H1 (cell line): Measurements from ENCODE around the gene CACNA2D4. TPM values are rescaled to one million over a fixed set of nuclear protein-coding genes. Genes with fewer than 3 reads are reported as not detected.

ENCODE experiments used
- CTCF ChIA-PET: fragments of 300-600 bp; sonication (Branson Sonifier 250); formaldehyde crosslinking; loops from one replicate; lab custom pipeline; 2021; ENCODE audit not compliant: partially characterized antibody; lab: Charles Lee
- POLR2A ChIA-PET: fragments of 300-600 bp; sonication (Branson Sonifier 250); formaldehyde crosslinking; loops from one replicate; lab custom pipeline; 2021; ENCODE audit warnings: inconsistent platforms; ENCODE audit not compliant: partially characterized antibody; lab: Charles Lee
- DNase-seq, 2 experiments: peaks; one replicate each; pipeline versions ENCODE4 v3.0.0 to v3.0.0-alpha.2; 2010 to 2022; ENCODE audit warnings: low spot score in 2 of 2, low read depth in 1 of 2, mixed read lengths in 1 of 2
- FAIRE-seq: peaks from 2 replicates; lab custom pipeline; 2011; peaks lifted over from hg19 to GRCh38; lab: Jason Lieb, UNC
- H2AFZ ChIP-seq: 2 replicates; pipeline ENCODE4 v1.8.1; 2012; ENCODE audit warnings: low read length, inconsistent platforms
- H2AK5ac ChIP-seq: 2 replicates; pipeline ENCODE4 v1.6.1; 2013; ENCODE audit warnings: low read depth, low read length
- H2BK120ac ChIP-seq: replicated peaks from 2 replicates; pipeline ENCODE3; 2013; ENCODE audit warnings: low read depth, low read length, inconsistent platforms
- H2BK12ac ChIP-seq: 2 replicates; pipeline ENCODE4 v1.6.1; 2013; ENCODE audit warnings: low read depth, low read length
- H2BK15ac ChIP-seq: 2 replicates; pipeline ENCODE4 v1.6.1; 2013; ENCODE audit warnings: low read length
- H2BK20ac ChIP-seq: 2 replicates; pipeline ENCODE4 v1.6.1; 2013; ENCODE audit warnings: low read length
- H2BK5ac ChIP-seq: 2 replicates; pipeline ENCODE4 v1.6.1; 2013; ENCODE audit warnings: low read depth, low read length
- H3K14ac ChIP-seq: 2 replicates; pipeline ENCODE4 v1.6.1; 2013; ENCODE audit warnings: inconsistent platforms; ENCODE audit not compliant: insufficient read length
- H3K18ac ChIP-seq: 2 replicates; pipeline ENCODE4 v1.6.1; 2013; ENCODE audit warnings: low read length; ENCODE audit errors: extremely low read depth
- H3K23ac ChIP-seq: 2 replicates; pipeline ENCODE4 v1.6.1; 2013; ENCODE audit warnings: inconsistent platforms; ENCODE audit not compliant: insufficient read length
- H3K23me2 ChIP-seq: 2 replicates; pipeline ENCODE4 v1.6.1; 2013; ENCODE audit warnings: low read depth, low read length
- H3K27ac ChIP-seq: 2 replicates; pipeline ENCODE4 v1.6.1; 2011; ENCODE audit warnings: low read depth, low read length, inconsistent platforms
- H3K27me3 ChIP-seq, 4 experiments: replicated peaks in 1 of 4; 1 replicate in 1 of 4; 2 replicates in 3 of 4; pipeline versions ENCODE4 v1.6.1 to v1.8.1; 2011 to 2013; ENCODE audit warnings: low read length in 3 of 4, mild to moderate bottlenecking in 3 of 4, inconsistent platforms in 2 of 4, mixed read lengths in 2 of 4, moderate library complexity in 1 of 4; ENCODE audit not compliant: control insufficient read depth in 3 of 4, insufficient read depth in 3 of 4; ENCODE audit errors: extremely low read depth in 1 of 4
- H3K36me3 ChIP-seq, 4 experiments: 2 replicates each; pipeline versions ENCODE4 v1.6.1 to v1.8.1; 2011 to 2013; ENCODE audit warnings: mild to moderate bottlenecking in 4 of 4, low read length in 3 of 4, moderate library complexity in 2 of 4, control low read depth in 1 of 4, inconsistent platforms in 1 of 4; ENCODE audit not compliant: insufficient read depth in 4 of 4, control insufficient read depth in 2 of 4
- H3K4ac ChIP-seq: replicated peaks from 2 replicates; pipeline ENCODE3; 2013; ENCODE audit warnings: low read length, low read depth, mixed read lengths, inconsistent platforms; ENCODE audit not compliant: insufficient read length
- H3K4me1 ChIP-seq, 4 experiments: replicated peaks in 1 of 4; 1 replicate in 1 of 4; 2 replicates in 3 of 4; pipeline versions ENCODE4 v1.6.1 to v1.8.1; 2011 to 2013; ENCODE audit warnings: low read length in 3 of 4, inconsistent platforms in 2 of 4, mixed read lengths in 1 of 4; ENCODE audit not compliant: insufficient read depth in 4 of 4, control insufficient read depth in 3 of 4
- H3K4me2 ChIP-seq, 2 experiments: 2 replicates each; pipeline versions ENCODE4 v1.6.1 to v1.8.1; 2011 to 2013; ENCODE audit warnings: low read depth in 2 of 2, low read length in 2 of 2, control low read depth in 1 of 2, inconsistent platforms in 1 of 2, mild to moderate bottlenecking in 1 of 2; ENCODE audit not compliant: insufficient read depth in 1 of 2
- H3K4me3 ChIP-seq, 4 experiments: fragments of 200-600, 300-600 bp in 1 of 4; sonication (generic), shearing (Covaris generic), sonication (Bioruptor Twin) in 1 of 4; 2 replicates each; pipeline versions ENCODE4 v1.5.1 to v1.8.1; 2011 to 2016; ENCODE audit warnings: low read length in 4 of 4, low read depth in 3 of 4, control low read depth in 2 of 4, inconsistent platforms in 2 of 4, mild to moderate bottlenecking in 2 of 4, mixed read lengths in 1 of 4, moderate library complexity in 1 of 4; ENCODE audit not compliant: insufficient read depth in 2 of 4; ENCODE audit errors: extremely low read depth in 1 of 4
- H3K56ac ChIP-seq: replicated peaks from 2 replicates; pipeline ENCODE3; 2013; ENCODE audit warnings: low read depth, mild to moderate bottlenecking, mixed read lengths, low read length, inconsistent platforms; ENCODE audit not compliant: insufficient read length
- H3K79me1 ChIP-seq: 2 replicates; pipeline ENCODE4 v1.6.1; 2013; ENCODE audit warnings: low read depth, low read length, control low read depth
- H3K79me2 ChIP-seq, 2 experiments: 2 replicates each; pipeline versions ENCODE4 v1.6.1 to v1.8.1; 2012 to 2013; ENCODE audit warnings: low read length in 2 of 2, mild to moderate bottlenecking in 2 of 2, inconsistent platforms in 1 of 2; ENCODE audit not compliant: insufficient read depth in 2 of 2, control insufficient read depth in 1 of 2
- H3K9ac ChIP-seq, 4 experiments: replicated peaks in 1 of 4; 1 replicate in 1 of 4; 2 replicates in 3 of 4; pipeline versions ENCODE4 v1.6.1 to v1.8.1; 2011 to 2013; ENCODE audit warnings: low read depth in 3 of 4, low read length in 3 of 4, control low read depth in 2 of 4, mild to moderate bottlenecking in 2 of 4, moderate library complexity in 2 of 4, inconsistent platforms in 1 of 4; ENCODE audit errors: extremely low read depth in 1 of 4
- H3K9me3 ChIP-seq, 2 experiments: 2 replicates each; pipeline versions ENCODE4 v1.6.1 to v1.8.1; 2012 to 2013; ENCODE audit warnings: mild to moderate bottlenecking in 2 of 2, moderate library complexity in 2 of 2, control low read depth in 1 of 2, inconsistent platforms in 1 of 2, low read depth in 1 of 2, low read length in 1 of 2, mixed read lengths in 1 of 2; ENCODE audit not compliant: insufficient read depth in 2 of 2
- H4K20me1 ChIP-seq, 2 experiments: replicated peaks in 1 of 2; 2 replicates each; pipeline versions ENCODE3 to v1.8.1; 2011 to 2013; ENCODE audit warnings: inconsistent platforms in 2 of 2, low read length in 2 of 2, mild to moderate bottlenecking in 1 of 2; ENCODE audit not compliant: insufficient read depth in 2 of 2, control insufficient read depth in 1 of 2
- H4K5ac ChIP-seq: 2 replicates; pipeline ENCODE4 v1.6.1; 2013; ENCODE audit warnings: low read length, low read depth, mixed read lengths, inconsistent platforms; ENCODE audit not compliant: insufficient read length
- H4K8ac ChIP-seq: 2 replicates; pipeline ENCODE4 v1.8.0; 2013; ENCODE audit warnings: mild to moderate bottlenecking, moderate library complexity, low read length, inconsistent platforms; ENCODE audit not compliant: insufficient read depth; ENCODE audit errors: extremely low read depth
- H4K91ac ChIP-seq: replicated peaks from 2 replicates; pipeline ENCODE3; 2013; ENCODE audit warnings: low read length, mixed read lengths, inconsistent platforms; ENCODE audit not compliant: insufficient read length
- BRCA1 ChIP-seq: IDR thresholded peaks from 2 replicates; pipeline ENCODE4 v1.6.1; 2012; ENCODE audit warnings: low read depth, low read length, improper control_type of control experiment
- KDM1A ChIP-seq: fragments of 200-600, 300-600 bp; sonication (generic); IDR thresholded peaks from 2 replicates; pipeline ENCODE4 v1.7.1; 2016; ENCODE audit warnings: mild to moderate bottlenecking, low read length, borderline replicate concordance
- WGBS, 2 experiments: shearing (Covaris generic) in 1 of 2; methylation state at CpG; one replicate each; pipeline versions ENCODE4 v1.1.6 to v1.1.7; 2013 to 2015; ENCODE audit warnings: low lambda C conversion rate in 2 of 2, mixed read lengths in 2 of 2, inconsistent platforms in 1 of 2, low coverage in 1 of 2, missing lambda C conversion rate in 1 of 2; ENCODE audit not compliant: insufficient replicate concordance in 2 of 2, insufficient coverage in 1 of 2, insufficient read length in 1 of 2; ENCODE audit errors: extremely low coverage in 1 of 2, missing lambda C conversion rate in 1 of 2; 5-methylcytosine and 5-hydroxymethylcytosine counted together
- polyA plus RNA-seq, 7 experiments: library from polyadenylated mRNA; depleted of rRNA in 3 of 7; stranded (reverse) in 5 of 7; unstranded in 2 of 7; fragments of >200 nt in 5 of 7; fragments of 200-250 nt in 2 of 7; gene quantifications; 1 replicate in 5 of 7; 2 replicates in 1 of 7; 4 replicates in 1 of 7; pipeline versions ENCODE4 v1.2.1 to v1.2.3, GENCODE V29; 2011 to 2013; ENCODE audit warnings: missing spikeins in 2 of 7, mixed read lengths in 2 of 7
- total RNA-seq: library from RNA; stranded (reverse); fragmentation: NEBNext Ultra II Directional; extraction: Animal tissue kit (Norgen Biotek cat#: 25700); gene quantifications from 2 replicates; pipeline ENCODE4 v1.2.1, GENCODE V29; 2021

The CACNA2D4 gene
- total and polyA plus RNA-seq, 2 of the 8 experiments (the other 6 are each of a cell fraction or from before 2014, with no cell fraction given): 0.44 to 0.88 TPM

DNA sequence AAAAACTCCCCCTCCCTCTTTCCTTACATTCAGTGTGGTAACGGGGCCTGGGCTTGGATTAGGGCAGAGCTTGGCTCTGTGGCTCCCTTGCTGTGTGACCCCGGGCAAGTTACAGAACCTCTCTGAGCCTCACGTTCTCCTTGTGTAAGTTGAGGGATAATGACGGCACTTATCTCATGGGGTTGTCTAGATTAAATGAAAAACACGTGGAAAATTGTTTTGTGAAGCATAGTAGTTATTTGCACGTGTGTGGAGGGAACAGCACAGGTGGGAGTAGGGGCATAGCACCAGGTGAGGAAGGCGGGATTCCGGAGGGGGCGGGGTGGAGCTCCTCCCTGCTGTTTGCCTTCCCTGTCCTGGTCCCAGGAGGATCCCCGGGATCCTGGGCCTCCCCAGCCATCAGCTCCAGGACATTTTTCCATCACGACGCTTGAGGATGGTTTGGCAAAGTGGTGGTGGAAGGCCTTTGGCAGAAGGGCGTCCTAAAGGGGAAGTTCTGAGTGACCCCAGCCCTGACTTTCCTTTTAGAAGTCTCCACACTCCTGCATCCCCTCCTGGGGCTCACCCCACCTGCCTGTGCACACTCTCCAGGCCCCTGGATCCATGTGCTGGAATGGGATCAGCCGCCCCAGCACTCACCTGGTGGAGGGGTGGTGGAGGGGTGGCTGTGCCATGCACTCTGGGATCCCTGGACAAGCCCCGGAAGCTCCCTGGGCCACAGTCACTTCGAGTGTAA, 75.4 kb downstream of the CACNA2D4 start:
- no peak overlapping the region for H4K5ac ChIP-seq
- WGBS, 2 experiments: 84% methylated on average over 14 of the region's 16 CpGs; no CpG with 5 or more reads in 1 of the 2 experiments
- H3K23me2 ChIP-seq: no peaks in the 10 kb centered on the region
- H3K4me1 ChIP-seq: peaks cover 0 to 15% (median 6%) of the 10 kb centered on the region in 4 experiments; a peak in 5 of 7 replicates
- no peak overlapping the region for H3K4me3 ChIP-seq
- no peak overlapping the region for H2AK5ac ChIP-seq
- DNase-seq (peak in 1 of 2 experiments; percentile 45), FAIRE-seq (no peak)
- H3K79me1 ChIP-seq: no peaks in the 10 kb centered on the region
- H3K27ac ChIP-seq: no peak overlapping the region
- H3K36me3 ChIP-seq: no peaks in the 10 kb centered on the region
- no peak overlapping the region; the same call in 1 of the 2 replicates for H3K18ac ChIP-seq
- CTCF ChIA-PET: interaction anchor here (1.3 to 2.9 kb wide), 3 partner anchors 10 to 97 kb away, joined by 3 to 11 read pairs (median 4); no protein-coding TSS in a partner anchor
- no peaks in the 10 kb centered on the region for H3K27me3 ChIP-seq
- no peak overlapping the region for H3K23ac ChIP-seq
- H4K91ac ChIP-seq: no peak overlapping the region
- no peak overlapping the region for H3K56ac ChIP-seq
- no peak overlapping the region for H2BK12ac ChIP-seq
- POLR2A ChIA-PET: no interaction called here
- no peak overlapping the region for H3K4ac ChIP-seq
- H2BK120ac ChIP-seq: no peak overlapping the region
- peak; percentile 57; the same call in 1 of the 2 replicates for TF ChIP-seq KDM1A
- TF ChIP-seq BRCA1: no peak
- H3K9ac ChIP-seq: no peak overlapping the region
- H3K4me2 ChIP-seq: no peak overlapping the region
- no peak overlapping the region for H2BK20ac ChIP-seq
- no peak overlapping the region for H2BK5ac ChIP-seq
- no peaks in the 10 kb centered on the region for H3K9me3 ChIP-seq
- no peak overlapping the region for H2BK15ac ChIP-seq
- no peak overlapping the region for H2AFZ ChIP-seq
- H4K20me1 ChIP-seq: no peaks in the 10 kb centered on the region
- H4K8ac ChIP-seq: no peak overlapping the region
- no peaks in the 10 kb centered on the region for H3K79me2 ChIP-seq
- H3K14ac ChIP-seq: no peak overlapping the region
